OCI-LY1 (cell line): Measurements from ENCODE around the gene PRKAG3.

ENCODE experiments used
- EZH2 ChIP-seq: fragments of 200-600 bp; sonication (generic), shearing (Covaris generic); IDR thresholded peaks from 2 replicates; pipeline ENCODE4 v1.8.0; 2017; ENCODE audit warnings: borderline replicate concordance, mixed run types, mild to moderate bottlenecking, antibody characterized with exemption, low read length, moderate library complexity, mixed read lengths
- TF ChIP-seq, protein P1 (sequence below): fragments of 200-600 bp; sonication (generic), shearing (Covaris generic); IDR thresholded peaks from 2 replicates; pipeline ENCODE4 v1.5.1; 2017; ENCODE audit warnings: mild to moderate bottlenecking, antibody characterized with exemption, low read length, moderate library complexity, mixed read lengths

- TF ChIP-seq, protein P1, sequence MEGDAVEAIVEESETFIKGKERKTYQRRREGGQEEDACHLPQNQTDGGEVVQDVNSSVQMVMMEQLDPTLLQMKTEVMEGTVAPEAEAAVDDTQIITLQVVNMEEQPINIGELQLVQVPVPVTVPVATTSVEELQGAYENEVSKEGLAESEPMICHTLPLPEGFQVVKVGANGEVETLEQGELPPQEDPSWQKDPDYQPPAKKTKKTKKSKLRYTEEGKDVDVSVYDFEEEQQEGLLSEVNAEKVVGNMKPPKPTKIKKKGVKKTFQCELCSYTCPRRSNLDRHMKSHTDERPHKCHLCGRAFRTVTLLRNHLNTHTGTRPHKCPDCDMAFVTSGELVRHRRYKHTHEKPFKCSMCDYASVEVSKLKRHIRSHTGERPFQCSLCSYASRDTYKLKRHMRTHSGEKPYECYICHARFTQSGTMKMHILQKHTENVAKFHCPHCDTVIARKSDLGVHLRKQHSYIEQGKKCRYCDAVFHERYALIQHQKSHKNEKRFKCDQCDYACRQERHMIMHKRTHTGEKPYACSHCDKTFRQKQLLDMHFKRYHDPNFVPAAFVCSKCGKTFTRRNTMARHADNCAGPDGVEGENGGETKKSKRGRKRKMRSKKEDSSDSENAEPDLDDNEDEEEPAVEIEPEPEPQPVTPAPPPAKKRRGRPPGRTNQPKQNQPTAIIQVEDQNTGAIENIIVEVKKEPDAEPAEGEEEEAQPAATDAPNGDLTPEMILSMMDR, result no peak
- no peak for TF ChIP-seq EZH2
Measured at GRCh38 chr2:218834685-218835084, 3.1 kb upstream of the PRKAG3 start.
